Measurements from ENCODE around the gene IP6K1.
"Not testable (repeated sequence)": the region's sequence is repeated elsewhere in the genome, so short reads cannot be mapped to it uniquely, and the experiment has no call there.

Gene IP6K1

DNA sequence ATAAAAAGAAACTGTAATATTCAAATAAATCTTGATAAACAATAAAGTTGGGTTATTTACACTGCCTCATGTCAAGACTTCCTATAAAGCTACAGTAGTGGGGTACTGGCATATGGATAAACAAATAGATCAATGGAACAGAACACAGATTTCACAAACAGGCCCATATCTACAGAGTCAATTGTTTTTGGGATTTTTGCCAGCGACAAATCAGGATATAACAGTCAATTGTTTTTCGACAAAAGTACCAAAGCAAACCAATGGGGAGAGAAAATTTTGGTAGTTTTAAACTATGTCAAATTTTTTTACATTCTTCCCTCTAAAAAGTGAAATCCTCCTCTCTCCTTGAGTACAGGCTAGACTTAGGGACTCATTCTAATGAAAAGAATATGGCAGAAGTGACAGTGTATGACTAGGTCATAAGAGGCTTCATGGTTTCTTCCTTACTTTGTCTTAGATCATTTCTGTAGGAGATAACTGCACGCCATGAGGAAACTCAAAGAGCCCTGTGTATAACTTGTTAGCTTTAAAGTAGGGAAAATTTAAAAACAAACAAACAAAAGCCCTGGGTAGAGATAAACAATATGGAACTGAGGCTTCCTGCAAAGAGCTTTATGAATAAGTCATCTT is 16.9 kb downstream of the IP6K1 start:
- Mint-ChIP-seq H3K4me3 (no peak overlapping the region), H3K27me3 (no peaks in the 10 kb centered on the region), H3K36me3 (peaks cover 14% of the 10 kb centered on the region), H3K27ac (no peak overlapping the region), H3K9me3 (no peaks in the 10 kb centered on the region), H3K4me1 (peaks cover 2% of the 10 kb centered on the region)
- CTCF ChIA-PET: no interaction called here
- no peak for DNase-seq

DNA sequence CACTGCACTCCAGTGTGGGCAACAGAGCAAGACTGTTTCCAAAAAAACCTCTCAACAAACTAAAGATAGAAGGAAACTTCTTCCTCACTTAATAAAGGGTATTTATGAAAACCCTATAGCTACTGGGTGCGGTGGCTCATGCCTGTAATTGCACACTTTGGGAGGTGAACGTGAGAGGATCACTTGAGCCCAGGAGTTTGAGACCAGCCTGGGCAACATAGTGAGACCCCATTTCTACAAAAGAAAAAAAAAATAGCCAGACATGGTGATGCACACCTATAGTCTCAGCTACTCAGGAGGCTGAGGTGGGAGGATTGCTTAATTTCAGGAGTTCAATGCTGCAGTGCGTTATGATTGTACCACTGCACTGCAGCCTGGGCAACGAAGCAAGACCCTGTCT is 22.4 kb downstream of the IP6K1 start:
- Mint-ChIP-seq H3K36me3 (peaks cover 9% of the 10 kb centered on the region), H3K27ac (no peak overlapping the region), H3K9me3 (no peaks in the 10 kb centered on the region), H3K27me3 (no peaks in the 10 kb centered on the region), H3K4me3 (no peak overlapping the region), H3K4me1 (no peaks in the 10 kb centered on the region)
- DNase-seq: no peak
- CTCF ChIA-PET: no interaction called here

GRCh38 chr3:49761661-49762060 is 24.7 kb downstream of the IP6K1 start:
- peaks cover 6% of the 10 kb centered on the region for H3K36me3 Mint-ChIP-seq
- no peak overlapping the region for H3K27ac Mint-ChIP-seq
- CTCF ChIA-PET: no interaction called here
- no peaks in the 10 kb centered on the region for H3K4me1 Mint-ChIP-seq
- DNase-seq: no peak
- H3K27me3 Mint-ChIP-seq: no peaks in the 10 kb centered on the region
- H3K9me3 Mint-ChIP-seq: no peaks in the 10 kb centered on the region
- H3K4me3 Mint-ChIP-seq: no peak overlapping the region

- Mint-ChIP-seq H3K9me3 (no peaks in the 10 kb centered on the region), H3K27ac (no peak overlapping the region), H3K4me3 (no peak overlapping the region), H3K27me3 (no peaks in the 10 kb centered on the region), H3K36me3 (peaks cover 7% of the 10 kb centered on the region), H3K4me1 (no peaks in the 10 kb centered on the region)
- no peak for DNase-seq
- CTCF ChIA-PET: no interaction called here
These were observed 27.1 kb downstream of the IP6K1 start for GRCh38 chr3:49759226-49759625.

- H3K27ac Mint-ChIP-seq: no peak overlapping the region
- no peak for DNase-seq
- no peaks in the 10 kb centered on the region for H3K27me3 Mint-ChIP-seq
- CTCF ChIA-PET: no interaction called here
- no peaks in the 10 kb centered on the region for H3K9me3 Mint-ChIP-seq
- no peak overlapping the region for H3K4me3 Mint-ChIP-seq
- H3K4me1 Mint-ChIP-seq: no peaks in the 10 kb centered on the region
- peaks cover 9% of the 10 kb centered on the region for H3K36me3 Mint-ChIP-seq
These were observed 29.1 kb downstream of the IP6K1 start for GRCh38 chr3:49757197-49757596.

DNA sequence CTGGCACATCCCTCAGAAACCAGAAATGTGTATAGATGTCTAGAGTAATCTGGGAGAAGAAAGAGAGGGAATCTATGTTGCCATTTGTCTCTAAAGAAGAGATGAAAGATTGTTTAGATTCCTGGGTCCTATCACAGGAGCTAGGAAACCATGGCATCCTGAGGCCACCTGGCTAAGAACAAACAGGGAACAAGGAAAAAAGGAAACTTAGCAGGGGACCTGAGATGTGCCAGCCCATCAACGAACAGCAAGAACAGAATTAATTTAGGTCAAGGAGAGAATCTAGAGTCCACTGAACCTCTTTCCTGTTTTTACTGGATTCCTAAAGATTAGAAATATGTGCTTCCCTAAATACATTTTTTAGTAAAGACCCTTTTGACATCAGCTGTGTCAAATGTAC is 30.3 kb downstream of the IP6K1 start:
- Mint-ChIP-seq H3K9me3 (no peaks in the 10 kb centered on the region), H3K27ac (no peak overlapping the region), H3K27me3 (no peaks in the 10 kb centered on the region), H3K4me3 (no peak overlapping the region), H3K4me1 (no peaks in the 10 kb centered on the region), H3K36me3 (peaks cover 9% of the 10 kb centered on the region)
- no peak for DNase-seq
- CTCF ChIA-PET: no interaction called here

- Mint-ChIP-seq H3K27ac (no peak overlapping the region), H3K9me3 (no peaks in the 10 kb centered on the region)
These were observed 31.8 kb downstream of the IP6K1 start for GRCh38 chr3:49754536-49754935.

DNA sequence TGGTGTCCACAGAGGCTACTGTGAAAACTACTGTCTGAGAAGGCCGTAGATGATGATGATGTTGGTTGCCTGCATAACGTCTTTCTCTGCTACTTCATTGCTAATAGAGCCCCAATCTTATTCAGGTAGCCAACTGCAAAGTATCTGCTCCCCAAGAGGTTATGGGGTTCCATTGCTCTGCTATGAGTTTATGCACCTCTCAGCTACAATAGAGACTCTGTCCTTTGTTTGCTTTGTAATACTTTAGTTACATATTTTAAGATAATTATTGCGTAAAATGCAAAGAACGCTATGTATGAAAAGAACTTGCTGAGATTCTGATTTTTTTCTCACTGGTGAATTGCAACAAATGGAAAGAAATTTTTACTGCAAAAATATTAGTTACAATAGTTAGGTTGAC is 34.8 kb downstream of the IP6K1 start:
- H3K27ac Mint-ChIP-seq: no peak overlapping the region
- peaks cover 21% of the 10 kb centered on the region for H3K36me3 Mint-ChIP-seq
- H3K9me3 Mint-ChIP-seq: no peaks in the 10 kb centered on the region

More at GRCh38 chr3:49754536-49754935, 31.8 kb downstream of the IP6K1 start:
- CTCF ChIA-PET: no interaction called here
- no peak for DNase-seq
- Mint-ChIP-seq H3K4me3 (no peak overlapping the region), H3K36me3 (peaks cover 9% of the 10 kb centered on the region), H3K27me3 (no peaks in the 10 kb centered on the region), H3K4me1 (no peaks in the 10 kb centered on the region)

GRCh38 chr3:49750056-49750455 is 36.3 kb downstream of the IP6K1 start:
- Mint-ChIP-seq H3K27ac (no peak overlapping the region), H3K36me3 (peaks cover 17% of the 10 kb centered on the region), H3K27me3 (no peaks in the 10 kb centered on the region), H3K9me3 (no peaks in the 10 kb centered on the region), H3K4me3 (no peak overlapping the region), H3K4me1 (no peaks in the 10 kb centered on the region)
- CTCF ChIA-PET: no interaction called here
- DNase-seq: no peak

More for the DNA sequence above, 34.8 kb downstream of the IP6K1 start:
- CTCF ChIA-PET: interaction anchor here (0.7 kb wide), 1 partner anchor 594 kb away, joined by 3 read pairs; no protein-coding TSS in a partner anchor
- Mint-ChIP-seq H3K4me1 (no peaks in the 10 kb centered on the region), H3K27me3 (no peaks in the 10 kb centered on the region), H3K4me3 (no peak overlapping the region)
- DNase-seq: no peak

GRCh38 chr3:49748874-49749273 is 37.5 kb downstream of the IP6K1 start:
- H3K9me3 Mint-ChIP-seq, H3K27ac Mint-ChIP-seq, H3K4me1 Mint-ChIP-seq, CTCF ChIA-PET, DNase-seq, H3K27me3 Mint-ChIP-seq, H3K4me3 Mint-ChIP-seq: not testable (repeated sequence)
- peaks cover 19% of the 10 kb centered on the region for H3K36me3 Mint-ChIP-seq

GRCh38 chr3:49747792-49748480 is 38.4 kb downstream of the IP6K1 start:
- no peaks in the 10 kb centered on the region for H3K4me1 Mint-ChIP-seq
- DNase-seq: no peak
- no peak overlapping the region for H3K27ac Mint-ChIP-seq
- no peaks in the 10 kb centered on the region for H3K9me3 Mint-ChIP-seq
- peaks cover 15% of the 10 kb centered on the region for H3K36me3 Mint-ChIP-seq
- H3K4me3 Mint-ChIP-seq: no peak overlapping the region
- CTCF ChIA-PET: no interaction called here
- H3K27me3 Mint-ChIP-seq: no peaks in the 10 kb centered on the region

DNA sequence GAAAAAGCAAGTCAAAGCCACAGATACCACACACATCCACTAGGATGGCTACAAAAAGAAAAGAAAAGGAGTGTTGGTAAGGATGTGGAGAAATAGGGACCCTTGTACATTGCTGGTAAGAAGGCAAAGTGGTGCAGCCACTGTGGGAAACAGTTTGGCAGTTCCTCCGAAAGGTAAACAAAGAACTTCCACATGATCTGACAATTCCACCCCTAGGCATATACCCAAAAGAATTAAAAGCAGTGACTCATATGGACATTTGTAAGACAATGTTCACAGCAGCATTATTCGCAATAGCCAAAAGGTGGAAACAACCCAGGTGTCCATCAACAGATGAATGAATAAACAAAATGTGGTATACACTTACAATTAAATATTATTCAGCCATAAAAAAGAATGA is 40.4 kb downstream of the IP6K1 start:
- H3K27ac Mint-ChIP-seq: no peak overlapping the region
- H3K9me3 Mint-ChIP-seq: no peaks in the 10 kb centered on the region
- DNase-seq: no peak
- no peak overlapping the region for H3K4me3 Mint-ChIP-seq
- no peaks in the 10 kb centered on the region for H3K27me3 Mint-ChIP-seq
- H3K36me3 Mint-ChIP-seq: peaks cover 17% of the 10 kb centered on the region
- H3K4me1 Mint-ChIP-seq: no peaks in the 10 kb centered on the region
- CTCF ChIA-PET: no interaction called here

DNA sequence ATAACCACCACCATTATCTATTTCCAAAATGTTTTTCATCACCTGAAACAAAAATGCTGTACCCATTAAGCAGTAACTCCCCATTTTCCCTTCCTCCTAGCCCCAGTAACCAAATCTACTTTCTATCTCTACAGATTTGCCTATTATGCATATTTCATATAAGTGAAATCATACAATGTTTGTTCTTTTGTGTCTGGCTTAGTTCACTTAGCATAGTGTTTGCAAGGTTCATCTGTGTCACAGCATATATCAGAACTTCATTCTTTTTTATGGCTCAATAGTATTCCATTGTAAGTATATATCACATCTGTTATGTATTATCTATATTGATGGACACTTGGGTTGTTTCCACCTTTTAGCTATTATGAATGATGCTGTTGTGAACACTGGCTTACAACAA is 45.9 kb downstream of the IP6K1 start:
- DNase-seq: no peak
- CTCF ChIA-PET: no interaction called here
- no peaks in the 10 kb centered on the region for H3K9me3 Mint-ChIP-seq
- no peaks in the 10 kb centered on the region for H3K27me3 Mint-ChIP-seq
- H3K4me1 Mint-ChIP-seq: peaks cover 6% of the 10 kb centered on the region
- H3K36me3 Mint-ChIP-seq: peaks cover 30% of the 10 kb centered on the region
- H3K27ac Mint-ChIP-seq: no peak overlapping the region
- H3K4me3 Mint-ChIP-seq: no peak overlapping the region

GRCh38 chr3:49738067-49738713 is 48.2 kb downstream of the IP6K1 start:
- Mint-ChIP-seq H3K36me3 (peaks cover 33% of the 10 kb centered on the region), H3K27me3 (no peaks in the 10 kb centered on the region), H3K4me3 (no peak overlapping the region), H3K9me3 (no peaks in the 10 kb centered on the region), H3K4me1 (peaks cover 6% of the 10 kb centered on the region), H3K27ac (no peak overlapping the region)
- no peak for DNase-seq
- CTCF ChIA-PET: no interaction called here

DNA sequence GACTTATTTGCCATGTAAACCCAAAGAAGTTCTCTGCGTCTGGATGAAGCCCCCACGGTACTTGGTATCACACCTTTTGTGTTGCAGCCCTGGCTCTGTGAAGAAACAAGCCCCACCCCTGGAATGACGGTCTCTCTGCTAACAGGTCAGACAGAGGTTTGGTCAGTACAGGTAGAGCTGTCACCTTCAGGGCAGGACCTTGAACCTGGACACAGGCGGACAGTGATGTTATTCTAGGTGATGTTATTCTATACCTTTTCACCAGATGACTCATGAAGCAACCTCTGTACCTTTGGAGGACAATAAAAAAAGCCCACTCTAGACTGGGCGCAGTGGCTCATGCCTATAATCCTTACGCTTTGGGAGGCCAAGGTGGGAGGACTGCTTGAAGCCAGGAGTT is 51.6 kb downstream of the IP6K1 start:
- no peak overlapping the region for H3K27ac Mint-ChIP-seq
- CTCF ChIA-PET: interaction anchor here (1.3 kb wide), 1 partner anchor 104 kb away, joined by 3 read pairs; no protein-coding TSS in a partner anchor
- H3K4me1 Mint-ChIP-seq: peaks cover 4% of the 10 kb centered on the region
- DNase-seq: no peak
- H3K27me3 Mint-ChIP-seq: no peaks in the 10 kb centered on the region
- H3K4me3 Mint-ChIP-seq: no peak overlapping the region
- H3K36me3 Mint-ChIP-seq: peaks cover 45% of the 10 kb centered on the region
- no peaks in the 10 kb centered on the region for H3K9me3 Mint-ChIP-seq
